Hippocampal formation (tissue), 2 donors: Measurements from ENCODE around the gene GCNT3.

ENCODE experiments used
- DNase-seq, 2 donors: peaks; one replicate each; lab custom pipeline; 2025; lab: John Stamatoyannopoulos, UW

GCNT3 gene, protein sequence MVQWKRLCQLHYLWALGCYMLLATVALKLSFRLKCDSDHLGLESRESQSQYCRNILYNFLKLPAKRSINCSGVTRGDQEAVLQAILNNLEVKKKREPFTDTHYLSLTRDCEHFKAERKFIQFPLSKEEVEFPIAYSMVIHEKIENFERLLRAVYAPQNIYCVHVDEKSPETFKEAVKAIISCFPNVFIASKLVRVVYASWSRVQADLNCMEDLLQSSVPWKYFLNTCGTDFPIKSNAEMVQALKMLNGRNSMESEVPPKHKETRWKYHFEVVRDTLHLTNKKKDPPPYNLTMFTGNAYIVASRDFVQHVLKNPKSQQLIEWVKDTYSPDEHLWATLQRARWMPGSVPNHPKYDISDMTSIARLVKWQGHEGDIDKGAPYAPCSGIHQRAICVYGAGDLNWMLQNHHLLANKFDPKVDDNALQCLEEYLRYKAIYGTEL

DNA sequence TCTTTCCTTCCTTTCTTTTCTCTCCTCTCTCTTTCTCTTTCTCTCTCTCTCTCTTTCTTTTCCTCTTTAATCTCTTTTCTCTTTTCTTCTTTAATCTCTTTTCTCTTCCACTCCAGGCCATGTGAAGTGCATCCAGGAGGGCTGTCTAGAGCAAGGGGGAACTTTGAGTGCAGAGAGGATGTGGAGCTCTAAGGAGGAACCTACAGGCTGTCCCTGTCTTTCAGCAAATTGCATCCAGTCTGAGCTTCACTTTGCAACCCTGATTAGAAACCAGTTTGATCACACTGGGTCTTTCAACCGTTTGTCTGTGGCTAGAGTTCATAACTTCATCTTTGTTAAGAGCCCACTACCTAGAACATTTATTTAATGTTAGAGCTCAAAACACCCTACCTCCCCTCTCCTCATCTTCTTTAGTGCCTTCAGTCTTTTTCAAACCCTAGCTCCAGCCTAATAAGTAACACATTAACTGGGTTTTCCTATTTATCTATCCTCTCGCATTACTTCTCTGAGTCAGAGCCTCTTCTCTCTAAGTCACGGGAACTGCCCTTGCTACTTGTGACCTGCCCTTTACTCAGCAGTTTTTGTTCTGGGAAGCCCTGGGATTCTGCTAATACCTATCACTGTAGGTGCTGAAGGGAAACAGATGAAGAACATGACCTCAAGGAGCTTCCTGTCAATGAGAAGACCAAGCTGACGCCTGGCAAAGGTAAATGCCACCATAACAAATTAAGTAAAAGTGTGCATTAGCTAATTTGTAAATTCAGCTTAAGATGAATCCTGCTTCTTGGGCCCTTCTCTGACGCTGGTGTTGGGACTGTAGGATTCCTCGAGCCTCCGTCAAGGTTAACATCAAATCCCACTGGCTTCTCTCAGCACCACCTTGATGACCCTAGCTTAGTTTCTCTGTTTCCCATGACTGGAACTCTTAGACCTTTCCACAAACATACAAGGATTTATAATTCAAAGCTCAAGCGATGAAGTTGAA is at the start of gene GCNT3:
Gene GCNT3 (plus strand): TSS at position 508 of the 985 bp plus-strand sequence. CDS start 6,456 bp downstream, outside the sequence.
- DNase-seq = no peak

DNA sequence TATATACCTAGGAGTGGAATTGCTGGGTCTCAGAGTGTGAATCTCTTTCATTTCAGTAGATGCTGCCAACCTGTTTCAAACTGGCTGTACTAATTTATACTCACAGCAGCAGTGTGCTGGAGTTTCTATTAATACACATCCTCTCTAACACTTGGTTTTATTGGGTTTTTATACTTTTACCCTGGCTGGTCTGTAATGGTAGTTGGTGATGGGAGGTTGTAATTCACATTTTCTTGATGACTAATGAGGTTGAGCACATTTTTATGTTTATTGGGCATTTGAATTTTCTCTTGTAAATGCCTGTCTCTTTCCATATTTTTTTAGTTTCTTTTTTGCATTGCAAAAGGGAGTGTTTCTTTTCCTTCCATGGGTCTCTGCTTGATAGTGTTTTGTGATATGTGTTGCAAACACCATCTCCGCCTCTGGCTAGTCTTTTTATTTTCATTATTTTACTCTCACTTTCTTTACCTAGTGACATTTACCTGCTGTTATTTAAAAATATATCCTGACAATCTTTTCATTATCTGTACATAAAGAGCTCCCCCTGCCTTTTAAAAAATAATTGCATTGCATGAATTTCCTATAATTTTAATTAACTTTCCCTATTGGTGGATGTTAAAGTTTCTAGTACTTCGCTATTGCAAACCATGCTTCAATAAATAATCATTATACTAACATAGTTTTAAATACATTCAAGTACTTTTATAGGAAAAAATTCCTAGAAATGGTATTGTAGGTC is 49.0 kb upstream of the GCNT3 start:
- no peak for DNase-seq

DNA sequence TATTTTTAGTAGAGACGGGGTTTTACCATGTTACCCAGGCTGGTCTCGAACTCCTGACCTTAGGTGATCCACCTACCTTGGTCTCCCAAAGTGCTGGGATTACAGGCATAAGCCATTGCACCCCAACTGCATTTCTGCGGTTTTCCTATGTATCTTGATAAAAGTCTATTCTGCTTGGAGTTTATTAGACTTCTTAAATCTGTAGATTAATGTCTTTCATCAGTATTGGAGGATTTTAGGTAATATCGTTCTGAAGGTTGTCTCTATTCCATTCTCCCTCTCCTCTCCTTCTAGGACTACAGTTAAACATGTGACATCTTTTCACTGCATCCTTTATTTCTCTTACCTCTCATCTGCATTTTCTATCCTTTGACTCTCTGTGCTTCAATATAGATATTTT is 46.3 kb upstream of the GCNT3 start:
- no peak for DNase-seq

DNA sequence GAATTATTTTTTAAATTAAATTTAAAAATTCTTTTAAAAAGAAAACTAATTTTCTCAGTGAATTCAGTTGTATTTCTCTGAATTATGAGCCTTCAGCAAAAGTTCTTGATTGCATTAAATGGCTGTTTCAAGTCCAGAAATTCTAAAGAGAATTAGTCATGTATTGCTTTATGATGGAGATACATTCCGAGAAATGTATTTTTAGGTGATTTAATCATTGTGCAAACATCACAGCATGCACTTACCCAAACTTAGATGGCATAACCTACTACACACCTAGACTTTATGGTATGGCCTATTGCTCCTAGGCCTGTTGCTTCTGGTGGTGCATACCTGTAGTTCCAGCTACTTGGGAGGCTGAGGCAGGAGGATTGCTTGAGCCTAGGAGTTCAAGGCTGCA is 44.3 kb upstream of the GCNT3 start:
- DNase-seq = no peak

DNA sequence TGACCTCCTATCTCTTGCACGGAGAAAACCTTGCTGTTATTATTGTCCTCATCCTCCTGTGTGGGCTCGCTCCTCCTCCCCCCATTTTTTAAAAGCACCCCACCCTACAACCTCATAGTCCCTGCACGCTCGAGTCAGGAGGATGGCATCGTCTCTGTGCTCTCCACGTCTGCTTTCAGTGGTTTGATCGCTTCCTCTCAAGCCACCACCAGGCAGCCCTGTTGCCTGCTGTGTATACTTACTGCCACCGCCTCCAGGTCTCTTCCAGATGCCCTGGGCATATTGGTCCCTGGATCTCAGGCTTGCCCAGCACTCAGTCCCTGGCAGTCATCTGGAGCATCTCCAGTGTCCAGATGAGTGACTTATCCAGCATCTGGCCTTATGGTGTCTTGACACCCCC is 42.1 kb upstream of the GCNT3 start:
- no peak for DNase-seq

DNA sequence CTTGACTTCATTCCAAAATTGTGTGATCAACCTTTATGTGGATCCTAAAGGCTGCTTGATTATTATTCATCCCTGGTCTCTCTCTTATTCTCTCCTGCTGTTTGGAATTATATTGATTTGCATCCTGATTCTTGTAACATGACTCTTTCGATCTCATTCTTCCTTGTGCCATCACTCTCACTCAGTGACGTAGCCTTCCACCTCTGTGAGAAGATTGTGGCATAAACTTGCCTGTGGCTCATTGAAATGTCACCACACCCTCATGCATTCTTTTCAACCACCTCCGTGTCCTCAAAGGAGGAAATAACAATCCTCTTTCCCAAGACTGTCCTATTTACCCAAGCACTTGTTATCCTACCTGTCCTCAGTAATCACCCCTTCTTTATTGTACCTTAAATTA is 41.3 kb upstream of the GCNT3 start:
- no peak for DNase-seq

DNA sequence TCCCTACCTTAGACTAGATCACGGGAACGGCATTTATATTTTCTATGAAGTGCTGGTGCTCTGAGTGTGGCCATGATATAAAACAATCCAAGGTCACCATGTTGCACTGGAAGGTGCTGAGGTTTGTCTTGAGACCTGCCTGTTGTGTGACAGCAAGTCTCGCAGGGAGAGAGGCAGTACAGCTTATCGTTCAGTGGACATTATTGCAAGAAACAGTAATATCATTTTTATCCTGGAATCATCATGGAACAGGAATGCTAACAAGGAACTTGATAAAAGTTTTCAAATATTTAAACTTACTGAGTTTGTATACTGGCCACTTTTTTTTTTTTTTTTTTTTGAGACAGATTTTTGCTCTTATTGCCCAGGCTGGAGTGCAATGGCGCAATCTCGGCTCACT is 40.0 kb upstream of the GCNT3 start:
- no peak for DNase-seq

DNA sequence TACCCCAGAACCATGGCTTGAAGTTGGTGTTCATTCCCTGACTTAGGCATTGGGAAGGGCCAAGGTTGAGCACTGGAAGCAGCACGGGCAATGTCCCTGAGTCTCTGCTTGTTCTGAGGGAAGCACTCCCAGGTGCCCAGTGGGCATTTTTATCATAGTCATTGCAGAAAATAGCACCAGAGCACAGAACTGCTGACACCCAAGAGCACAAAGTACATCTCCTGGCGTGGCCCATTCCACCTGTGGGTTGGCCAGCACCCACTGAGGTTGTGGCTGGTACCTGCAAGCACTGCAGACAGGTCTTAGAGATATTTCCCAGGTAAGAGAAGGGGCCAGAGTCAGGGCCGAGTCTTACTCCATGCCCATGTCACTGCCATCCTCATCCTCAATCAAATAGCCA is 28.5 kb upstream of the GCNT3 start:
- no peak for DNase-seq

DNA sequence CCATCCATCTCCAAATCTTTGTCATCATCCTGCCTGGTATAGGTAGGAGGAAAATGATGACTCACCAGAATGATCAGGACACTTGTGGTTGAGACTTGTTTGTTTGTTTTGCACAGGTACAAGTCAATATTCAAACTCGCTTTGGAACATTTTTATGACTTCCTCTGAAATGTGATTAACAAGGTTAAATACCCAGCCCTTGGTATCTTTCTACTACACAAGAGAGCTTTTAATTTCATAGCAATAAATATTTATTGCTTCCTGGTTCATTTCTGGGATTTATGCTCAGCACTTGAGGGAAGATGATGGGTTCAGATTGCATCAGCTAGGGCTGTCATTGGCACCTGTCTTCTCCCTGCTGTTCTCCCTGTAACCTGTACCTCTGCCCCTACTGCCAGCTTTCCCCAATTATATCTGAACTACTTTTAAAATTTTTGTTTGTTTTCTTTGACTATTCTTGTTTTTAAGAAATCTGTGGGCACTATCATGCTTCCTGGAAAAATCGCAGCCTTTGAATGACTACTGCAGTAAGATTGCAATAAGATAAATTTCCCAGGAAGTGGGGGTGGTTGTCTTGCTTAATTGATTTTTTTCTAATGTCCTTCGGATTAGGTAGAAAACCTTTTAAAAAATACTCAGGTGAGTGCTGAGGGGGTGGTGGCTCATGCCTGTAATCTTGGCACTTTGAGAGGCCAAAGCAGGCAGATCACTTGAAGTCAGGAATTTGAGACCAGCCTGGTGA is 24.3 kb upstream of the GCNT3 start:
- DNase-seq = no peak

DNA sequence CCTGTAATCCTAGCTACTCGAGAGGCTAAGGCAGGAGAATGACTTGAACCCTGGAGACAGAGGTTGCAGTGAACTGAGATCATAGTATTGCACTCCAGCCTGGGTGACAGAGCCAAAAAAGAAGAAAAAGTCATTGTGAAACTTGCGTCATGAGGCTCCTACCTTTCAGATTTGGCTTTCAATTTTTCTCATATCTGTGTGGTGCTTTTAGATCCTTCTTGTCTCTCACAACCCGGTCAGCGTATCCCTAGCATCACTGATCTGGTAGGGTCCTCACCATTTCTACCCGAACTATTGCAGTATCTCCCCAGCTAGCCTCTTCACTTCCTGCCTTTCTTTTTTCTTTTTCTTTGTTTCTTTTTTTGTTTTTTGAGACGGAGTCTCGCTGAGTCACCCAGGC is 21.6 kb upstream of the GCNT3 start:
- no peak for DNase-seq

DNA sequence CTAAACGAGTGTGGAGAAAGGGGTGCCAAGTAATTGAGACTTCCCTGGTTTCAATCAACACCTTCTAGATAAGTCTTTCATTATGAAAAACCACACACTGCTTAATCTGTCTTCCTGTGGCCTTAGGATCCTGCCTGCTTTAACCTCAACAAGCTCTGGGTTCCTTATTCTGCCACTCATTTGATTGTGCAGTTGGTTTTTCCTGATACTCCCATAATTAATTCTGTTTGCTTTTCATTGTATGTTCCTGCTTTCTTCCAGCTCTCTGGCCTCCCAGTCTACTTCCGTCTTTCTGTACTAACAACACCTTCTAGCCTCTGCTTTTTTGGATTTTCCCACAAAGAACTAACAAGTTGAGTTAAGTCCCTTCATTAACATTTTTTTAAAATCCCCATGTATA is 20.2 kb upstream of the GCNT3 start:
- DNase-seq = no peak

DNA sequence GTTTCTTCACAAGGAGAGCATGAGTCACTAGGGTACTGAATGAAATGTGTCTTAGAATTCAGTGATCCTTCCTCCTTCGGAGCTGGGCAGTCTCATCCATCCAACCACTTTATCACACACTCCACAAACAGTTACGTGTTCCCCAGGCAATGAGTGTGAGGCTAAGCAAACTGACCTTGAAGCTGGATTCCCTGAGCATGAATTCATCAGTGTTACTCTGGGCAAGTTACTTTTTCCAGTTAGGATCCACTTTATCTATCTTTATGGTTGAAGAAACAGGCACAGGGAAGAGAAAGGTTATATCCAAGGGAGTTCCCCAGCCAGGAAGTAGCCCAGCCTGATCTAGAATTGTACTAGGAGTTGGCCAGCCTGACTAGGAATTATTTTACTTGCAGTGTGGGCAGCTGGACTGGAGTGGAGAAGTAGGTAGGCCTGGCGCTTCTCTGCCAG is 17.1 kb upstream of the GCNT3 start:
- DNase-seq = no peak

DNA sequence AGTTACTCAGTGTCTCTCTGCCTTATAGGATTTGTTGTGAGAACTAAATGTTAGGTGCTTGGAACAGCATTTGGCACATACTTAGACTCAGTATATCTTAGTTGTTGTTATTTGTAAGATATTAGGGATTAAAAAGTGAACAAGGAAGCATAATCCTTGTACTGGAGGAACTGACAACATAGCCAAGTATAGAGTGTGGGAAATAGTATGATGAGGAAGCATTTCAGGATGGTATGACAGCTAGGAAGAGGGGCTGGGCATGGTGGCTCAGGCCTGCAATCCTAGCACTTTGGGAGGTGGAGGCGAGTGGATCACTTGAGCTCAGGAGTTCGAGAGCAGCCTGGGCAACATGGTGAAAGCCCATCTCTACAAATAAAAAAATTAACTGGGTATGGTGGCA is 16.6 kb upstream of the GCNT3 start:
- no peak for DNase-seq

DNA sequence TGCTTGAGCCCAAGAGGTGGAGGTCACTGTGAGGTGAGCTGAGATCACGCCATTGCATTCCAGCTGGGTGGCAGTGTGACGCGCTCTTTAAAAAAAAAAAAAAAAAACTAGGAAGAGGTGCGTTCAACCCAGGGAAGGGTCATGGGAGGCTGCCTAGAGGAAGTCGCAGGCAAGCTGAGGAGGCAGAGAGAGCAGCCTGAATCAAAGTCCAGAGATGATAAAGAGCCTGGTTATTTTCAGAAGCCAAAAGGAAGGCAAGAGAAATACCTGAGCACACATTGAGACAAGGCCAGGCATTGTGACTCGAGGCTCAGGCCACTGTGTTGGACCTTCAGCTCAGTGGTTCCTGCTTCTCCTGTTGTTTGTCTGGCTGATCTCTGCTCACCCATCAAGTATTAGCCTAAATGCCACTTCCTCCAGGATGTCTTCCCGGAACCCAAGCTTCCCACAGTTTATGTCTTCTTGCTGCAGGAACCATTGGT is 16.1 kb upstream of the GCNT3 start:
- DNase-seq = no peak

DNA sequence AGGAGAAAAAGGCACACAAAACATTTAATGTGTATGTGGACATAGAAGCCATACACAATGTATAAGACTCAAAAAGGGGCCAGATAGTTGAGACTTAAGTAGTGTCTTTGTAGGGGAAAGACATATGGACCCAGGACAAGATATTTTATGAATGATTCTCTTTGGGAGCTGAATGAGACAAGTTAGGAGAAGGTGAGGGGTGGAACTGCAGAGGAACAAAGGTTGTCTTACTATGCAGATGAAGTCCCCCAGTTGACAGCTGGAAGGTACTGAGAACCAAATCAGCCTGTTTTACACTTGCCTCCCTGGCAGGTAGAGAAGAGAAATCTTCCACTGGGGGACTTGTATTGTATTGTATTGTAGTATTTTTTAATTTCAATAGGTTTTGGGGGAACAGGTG is 14.9 kb upstream of the GCNT3 start:
- DNase-seq = no peak

DNA sequence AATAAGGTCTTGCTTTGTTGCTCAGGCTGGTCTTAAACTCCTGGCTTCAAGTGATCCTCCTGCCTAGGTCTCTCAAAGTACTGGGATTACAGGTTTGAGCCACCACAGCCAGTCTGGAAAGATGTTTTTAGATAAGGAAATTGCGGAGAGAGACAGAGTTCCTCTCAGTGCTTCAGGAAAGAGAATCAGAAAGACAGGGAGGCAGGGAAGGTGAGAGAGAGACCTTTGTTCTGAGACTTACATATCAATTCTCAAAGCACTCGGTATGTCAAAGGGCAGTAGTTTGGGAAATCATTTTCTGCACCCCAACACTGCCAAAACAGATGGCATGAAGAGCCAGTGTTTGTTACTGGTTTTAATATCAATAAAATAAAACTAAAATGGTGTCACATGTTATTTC is 13.1 kb upstream of the GCNT3 start:
- no peak for DNase-seq

DNA sequence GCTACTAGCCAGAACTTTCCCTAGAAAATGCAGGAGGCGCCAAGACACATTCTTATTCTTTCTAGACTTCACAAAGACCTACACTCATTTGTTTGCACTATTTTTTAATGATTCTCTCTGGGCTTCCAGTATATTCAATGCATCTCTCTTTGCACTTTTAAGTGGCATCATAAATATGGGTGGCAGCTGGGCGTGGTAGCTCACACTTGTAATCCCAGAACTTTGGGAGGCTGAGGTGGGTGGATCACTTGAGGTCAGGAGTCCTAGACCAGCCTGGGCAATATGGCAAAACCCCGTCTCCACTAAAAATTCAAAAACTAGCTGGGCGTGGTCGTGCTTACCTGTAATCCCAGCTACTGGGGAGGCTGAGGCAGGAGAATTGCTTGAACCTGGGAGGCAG is 5.6 kb upstream of the GCNT3 start:
- DNase-seq = no peak

DNA sequence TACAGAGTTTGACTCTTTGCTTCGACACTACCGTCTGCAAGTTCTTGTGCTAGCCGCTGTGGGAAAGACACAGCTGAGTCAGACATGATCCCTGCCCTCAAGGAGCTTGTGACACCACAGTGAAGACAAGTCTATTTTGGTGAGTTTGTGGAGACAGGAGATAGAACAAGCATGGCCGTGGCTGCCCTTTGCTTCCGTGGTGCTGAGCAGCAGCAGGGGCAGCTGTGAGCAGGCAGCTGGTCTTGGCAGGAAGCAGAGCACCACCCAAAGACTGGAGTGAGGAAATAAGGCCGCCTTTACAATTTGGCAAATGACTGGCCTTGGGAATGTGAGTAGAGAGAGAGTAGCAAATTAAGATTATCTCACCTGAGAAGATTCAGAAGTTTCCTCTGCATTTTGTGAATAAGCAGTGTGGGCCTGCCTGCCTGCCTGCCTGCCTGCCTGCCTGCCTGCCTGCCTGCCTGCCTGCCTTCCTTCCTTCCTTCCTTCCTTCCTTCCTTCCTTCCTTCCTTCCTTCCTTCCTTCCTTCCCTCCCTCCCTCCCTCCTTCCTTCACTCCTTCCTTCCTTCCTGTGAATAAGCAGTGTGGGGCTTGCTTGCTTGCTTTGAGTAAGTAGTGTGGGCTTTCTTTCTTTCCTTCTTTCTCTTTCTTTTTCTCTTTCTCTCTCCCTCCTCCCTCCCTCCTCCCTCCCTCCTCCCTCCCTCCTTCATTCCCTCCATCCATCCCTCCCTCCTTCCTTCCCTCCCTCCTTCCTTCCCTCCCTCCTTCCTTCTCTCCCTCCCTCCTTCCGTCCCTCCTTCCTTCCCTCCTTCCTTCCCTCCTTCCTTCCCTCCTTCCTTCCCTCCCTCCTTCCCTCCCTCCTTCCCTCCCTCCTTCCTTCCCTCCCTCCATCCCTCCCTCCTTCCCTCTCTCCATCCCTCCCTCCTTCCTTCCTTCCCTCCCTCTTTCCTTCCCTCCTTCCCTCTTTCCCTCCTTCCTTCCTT is 1.6 kb upstream of the GCNT3 start:
- no peak for DNase-seq

DNA sequence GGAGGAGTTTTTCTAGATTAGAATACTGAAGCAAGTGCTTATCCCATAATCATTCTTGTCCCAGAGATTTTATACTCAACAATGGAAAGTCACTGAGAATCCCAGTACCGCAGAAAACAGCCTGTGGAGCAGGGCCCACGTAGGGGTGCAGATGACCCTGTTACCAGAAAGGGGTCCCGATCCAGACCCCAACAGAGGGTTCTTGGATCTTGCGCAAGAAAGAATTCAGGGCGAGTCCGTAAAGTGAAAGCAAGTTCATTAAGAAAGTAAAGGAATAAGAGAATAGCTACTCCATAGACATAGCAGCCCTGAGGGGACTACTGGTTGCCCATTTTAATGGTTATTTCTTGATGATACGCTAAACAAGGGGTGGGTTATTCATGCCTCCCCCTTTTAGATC is 2.6 kb downstream of the GCNT3 start:
- DNase-seq = no peak

DNA sequence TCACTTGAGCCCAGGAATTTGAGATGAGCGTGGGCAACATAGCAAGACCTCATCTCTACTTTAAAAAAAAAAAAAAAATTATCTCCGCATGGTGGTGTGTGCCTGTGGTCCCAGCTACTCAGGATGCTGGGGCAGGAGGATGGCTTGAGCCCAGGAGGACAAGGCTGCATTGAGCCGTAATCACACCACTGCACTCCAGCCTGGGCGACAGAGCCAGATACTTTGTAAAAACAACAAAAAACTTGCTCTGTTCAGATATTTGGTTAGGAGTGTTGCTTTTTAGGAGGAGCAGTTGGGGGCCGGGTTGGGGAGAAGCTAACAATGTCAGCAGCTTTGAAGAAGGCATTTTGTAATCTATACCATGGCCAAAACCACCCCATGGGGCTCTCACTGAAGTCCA is 4.1 kb downstream of the GCNT3 start:
- no peak for DNase-seq
